CD4-positive, alpha-beta T cell treated with Interleukin-1 beta for 1 hour (primary cell): Measurements from ENCODE around the gene NPR3.

Source experiments
- DNase-seq, 2 donors: peaks; one replicate each; pipeline ENCODE4 v3.0.0-alpha.2; 2020 to 2022

The NPR3 gene

DNA sequence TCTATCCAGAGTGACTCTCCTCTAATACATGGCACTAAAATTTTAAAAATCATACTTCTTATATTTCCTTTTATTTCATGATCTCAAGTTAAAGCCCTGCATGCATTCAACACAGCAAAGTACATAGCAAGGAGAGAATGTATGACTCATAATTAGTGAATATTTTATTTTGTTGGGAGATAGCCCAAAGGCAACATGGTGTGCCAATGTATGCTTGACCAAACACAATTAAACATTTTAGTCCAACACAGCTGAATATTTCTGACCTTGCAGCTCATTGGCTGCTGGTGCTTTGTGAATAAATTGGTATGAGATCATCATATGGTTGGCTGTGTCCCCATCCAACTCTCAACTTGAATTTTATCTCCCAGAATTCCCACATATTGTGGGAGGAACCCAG is 103.5 kb downstream of the NPR3 start:
- DNase-seq: no peak

DNA sequence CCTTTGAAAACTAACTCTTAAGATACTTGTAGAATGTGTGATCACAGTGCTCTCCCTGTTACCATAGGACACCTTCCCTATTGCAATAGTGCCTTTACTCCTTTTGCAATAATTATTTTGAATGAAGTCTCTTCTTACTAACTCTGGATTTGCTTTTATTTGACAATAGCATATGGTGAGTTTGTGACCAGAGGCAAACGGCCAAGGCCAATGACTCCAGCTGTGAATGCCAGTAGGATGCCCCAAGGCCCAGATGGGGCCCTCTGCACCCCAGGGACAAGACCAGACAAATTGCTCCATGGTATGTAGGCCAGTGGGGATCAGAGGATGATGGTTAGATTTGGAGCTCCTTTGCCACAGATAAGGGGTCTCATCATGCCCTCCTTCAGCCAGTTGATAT is 116.9 kb downstream of the NPR3 start:
- no peak for DNase-seq

GRCh38 chr5:32828492-32828891 is 117.4 kb downstream of the NPR3 start:
- no peak for DNase-seq

- DNase-seq: no peak
These were observed 120.5 kb downstream of the NPR3 start for GRCh38 chr5:32831624-32832023.

DNA sequence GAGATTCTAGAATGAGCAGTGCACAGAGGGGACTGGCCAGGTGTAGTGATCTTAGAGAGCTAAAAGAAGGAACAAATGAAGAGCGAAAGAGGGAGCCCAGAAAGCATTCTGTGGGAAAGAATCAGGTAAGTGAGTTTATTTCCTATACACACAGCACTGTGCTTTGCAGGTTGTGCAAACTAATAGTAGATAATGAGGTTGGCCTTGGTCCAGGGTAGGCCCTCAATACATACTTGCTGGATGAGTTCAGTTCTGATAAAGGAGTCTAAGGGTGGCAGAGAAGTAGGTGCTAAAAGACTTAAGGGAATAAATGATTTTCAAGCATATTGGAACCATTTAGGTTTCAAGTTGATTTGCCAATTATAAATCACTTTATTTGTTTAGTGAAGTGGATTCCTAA is 122.0 kb downstream of the NPR3 start:
- no peak for DNase-seq

DNA sequence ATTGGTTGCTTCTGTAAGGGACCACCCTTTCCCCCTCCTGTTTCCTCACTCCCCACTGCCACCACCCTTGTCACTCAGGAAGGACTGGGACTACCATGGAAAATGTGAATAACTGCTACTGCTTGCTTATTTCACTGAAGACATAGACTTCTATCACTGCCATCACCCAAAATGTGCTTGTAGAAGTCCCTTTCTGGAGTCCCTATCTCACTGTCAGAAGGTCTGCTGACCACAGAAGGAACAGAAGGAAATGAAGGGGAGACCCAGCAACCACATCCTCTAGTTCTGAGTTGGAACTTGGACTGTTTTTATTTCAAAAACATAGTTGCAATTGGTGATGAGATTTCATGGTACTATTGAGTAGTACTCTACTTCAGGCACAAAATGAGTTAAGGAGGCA is 122.5 kb downstream of the NPR3 start:
- no peak for DNase-seq

GRCh38 chr5:32834251-32834650 is 123.1 kb downstream of the NPR3 start:
- no peak for DNase-seq

DNA sequence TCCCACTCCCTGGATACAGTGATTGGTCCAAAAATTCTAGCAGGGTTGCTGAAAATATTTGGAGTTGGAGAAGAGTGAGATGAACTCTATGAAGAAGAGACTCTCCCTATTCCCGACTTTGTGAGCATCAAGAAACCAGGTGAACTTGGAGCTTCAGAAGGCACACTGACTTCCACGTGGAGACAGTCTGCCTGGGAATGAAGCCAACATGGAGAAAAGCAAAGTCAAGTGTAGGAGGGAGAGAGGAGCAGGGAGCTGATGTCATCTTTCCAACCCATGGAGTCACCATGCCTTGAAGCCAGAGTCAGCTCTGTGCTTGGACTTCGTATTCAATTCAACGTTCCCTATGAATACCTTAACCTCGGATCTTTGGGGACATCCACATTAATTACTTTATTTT is 125.1 kb downstream of the NPR3 start:
- DNase-seq: no peak

- no peak for DNase-seq
These were observed 126.1 kb downstream of the NPR3 start for GRCh38 chr5:32837211-32837610.

DNA sequence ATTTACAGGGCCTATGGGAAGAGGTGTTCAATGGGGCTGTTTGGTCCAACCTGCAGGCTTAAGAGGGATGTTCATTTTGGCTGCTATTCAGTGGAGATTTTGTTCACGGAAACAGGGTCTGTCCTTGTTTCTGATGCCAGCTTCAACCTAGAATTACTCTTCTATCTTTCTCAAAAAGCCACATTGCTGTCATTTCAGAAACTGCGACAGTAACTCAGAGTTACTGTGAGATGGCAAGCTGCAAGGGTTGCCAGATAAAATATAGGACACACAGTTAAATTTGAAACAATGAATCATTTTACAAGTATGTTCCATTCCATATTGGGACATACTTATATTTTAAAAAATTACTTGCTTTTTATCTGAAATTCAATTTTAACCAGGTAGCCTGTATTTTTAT is 128.0 kb downstream of the NPR3 start:
- no peak for DNase-seq

- DNase-seq: no peak
These were observed 129.5 kb downstream of the NPR3 start for GRCh38 chr5:32840606-32841005.
